Activated CD8-positive, alpha-beta T cell treated with anti-CD3 and anti-CD28 coated beads for 36 hours (primary cell): Measurements from ENCODE around the gene SWSAP1. TPM values are rescaled to one million over a fixed set of nuclear protein-coding genes. Genes with fewer than 3 reads are reported as not detected.
A peak's percentile ranks its signal among the peaks of the same experiment; 100 is the strongest.

Source experiments
- ATAC-seq: fragments of 200-7000 bp; cut with Tn5 transposase; one replicate; pipeline ENCODE4 v1.10.0; 2021; ENCODE audit warnings: mild to moderate bottlenecking, moderate library complexity
- CTCF ChIA-PET: fragments of 350-600 bp; sonication (Branson Sonifier 250); formaldehyde crosslinking; loops from one replicate; lab custom pipeline; 2021; ENCODE audit warnings: antibody characterized with exemption; lab: Charles Lee
- POLR2A ChIA-PET: fragments of 350-600 bp; sonication (Branson Sonifier 250); formaldehyde crosslinking; loops from one replicate; lab custom pipeline; 2021; ENCODE audit warnings: antibody characterized with exemption; lab: Charles Lee
- DNase-seq: peaks from one replicate; pipeline ENCODE4 v3.0.0-alpha.2; 2020
- H3K27ac Mint-ChIP-seq: one replicate; pipeline ENCODE4 v1.8.0; 2021; ENCODE audit warnings: mild to moderate bottlenecking, mixed read lengths
- H3K27me3 Mint-ChIP-seq: one replicate; pipeline ENCODE4 v1.8.0; 2021; ENCODE audit warnings: mixed read lengths
- H3K36me3 Mint-ChIP-seq: one replicate; pipeline ENCODE4 v1.8.0; 2021; ENCODE audit warnings: low read depth, mixed read lengths
- H3K4me1 Mint-ChIP-seq: one replicate; pipeline ENCODE4 v1.8.0; 2021; ENCODE audit warnings: low read depth, mixed read lengths
- H3K4me3 Mint-ChIP-seq: one replicate; pipeline ENCODE4 v1.8.0; 2021; ENCODE audit warnings: mild to moderate bottlenecking, moderate library complexity, mixed read lengths
- H3K9me3 Mint-ChIP-seq: one replicate; pipeline ENCODE4 v1.8.0; 2021; ENCODE audit warnings: mixed read lengths
- CTCF ChIP-seq: fragments of 200-600 bp; IDR thresholded peaks from one replicate; pipeline ENCODE4 v1.8.0; 2022; ENCODE audit warnings: antibody characterized with exemption, mild to moderate bottlenecking
- intact Hi-C: fragments of 100-400 bp; cut with micrococcal nuclease; formaldehyde crosslinking; loops from one replicate; pipeline ENCODE4 v1.10.0; 2022
- total RNA-seq, 2 experiments: library from RNA; stranded (reverse); gene quantifications; one replicate each; pipeline ENCODE4 v1.2.3, GENCODE V29; 2021

Gene SWSAP1
- total RNA-seq, 2 experiments from 2014 or later, result 1.5 to 1.8 TPM

- peak; percentile 90 for TF ChIP-seq CTCF
- Mint-ChIP-seq H3K36me3 (peaks cover 6% of the 10 kb centered on the region), H3K4me1 (peaks cover 23% of the 10 kb centered on the region), H3K4me3 (peak overlapping the region; percentile 73), H3K27ac (peak overlapping the region; percentile 67), H3K9me3 (no peaks in the 10 kb centered on the region), H3K27me3 (peaks cover 13% of the 10 kb centered on the region)
- DNase-seq, result peak; percentile 71
- ATAC-seq, result no peak
- POLR2A ChIA-PET, result interaction anchor here (0.6 to 2.3 kb wide), 6 partner anchors 8 to 637 kb away, joined by 3 to 8 read pairs (median 4); no protein-coding TSS in a partner anchor
- intact Hi-C loops, result no loop called here
- CTCF ChIA-PET, result interaction anchor here (0.7 to 4.4 kb wide), 21 partner anchors 8 to 176 kb away, joined by 3 to 38 read pairs (median 4); partner anchors contain the start of genes ELAVL3, ELOF1, ODAD3 and PRKCSH
These were observed 8.6 kb downstream of the SWSAP1 start for GRCh38 chr19:11382898-11383705.

GRCh38 chr19:11383706-11384048, 9.2 kb downstream of the SWSAP1 start:
- Mint-ChIP-seq H3K36me3 (peaks cover under 1% of the 10 kb centered on the region), H3K27me3 (peaks cover 13% of the 10 kb centered on the region), H3K4me1 (peaks cover 18% of the 10 kb centered on the region), H3K4me3 (peak overlapping the region; percentile 73), H3K27ac (no peak overlapping the region), H3K9me3 (no peaks in the 10 kb centered on the region)
- DNase-seq, result no peak
- no peak for ATAC-seq
- POLR2A ChIA-PET, result interaction anchor here (0.8 to 1.8 kb wide), 3 partner anchors 8 to 225 kb away, joined by 3 to 6 read pairs (median 3); no protein-coding TSS in a partner anchor
- intact Hi-C loops, result no loop called here
- CTCF ChIA-PET, result interaction anchor here (1.0 to 4.4 kb wide), 13 partner anchors 9 to 175 kb away, joined by 3 to 38 read pairs (median 6); partner anchors contain the start of genes ELAVL3, ELOF1, ODAD3 and PRKCSH
- no peak for TF ChIP-seq CTCF

GRCh38 chr19:11384778-11385129, 10.3 kb downstream of the SWSAP1 start:
- ATAC-seq, result no peak
- CTCF ChIA-PET, result interaction anchor here (1.2 to 2.0 kb wide), 2 partner anchors 42 to 97 kb away, joined by 3 to 7 read pairs; no protein-coding TSS in a partner anchor
- intact Hi-C loops, result no loop called here

GRCh38 chr19:11387162-11388034, 12.9 kb downstream of the SWSAP1 start:
- H3K4me3 Mint-ChIP-seq, result no peak overlapping the region
- H3K27me3 Mint-ChIP-seq, result peaks cover 10% of the 10 kb centered on the region
- DNase-seq (no peak), ATAC-seq (no peak)
- TF ChIP-seq CTCF, result no peak
- peaks cover 4% of the 10 kb centered on the region for H3K9me3 Mint-ChIP-seq
- CTCF ChIA-PET, result interaction anchor here (1.0 to 1.6 kb wide), 2 partner anchors 95 to 149 kb away, joined by 3 read pairs; no protein-coding TSS in a partner anchor
- intact Hi-C loops, result no loop called here
- H3K36me3 Mint-ChIP-seq, result no peaks in the 10 kb centered on the region
- H3K4me1 Mint-ChIP-seq, result peaks cover 5% of the 10 kb centered on the region
- POLR2A ChIA-PET, result no interaction called here
- H3K27ac Mint-ChIP-seq, result no peak overlapping the region

More at GRCh38 chr19:11384778-11385129, 10.3 kb downstream of the SWSAP1 start:
- no peak overlapping the region for H3K4me3 Mint-ChIP-seq
- H3K27ac Mint-ChIP-seq, result no peak overlapping the region
- H3K27me3 Mint-ChIP-seq, result peaks cover 13% of the 10 kb centered on the region
- no peaks in the 10 kb centered on the region for H3K9me3 Mint-ChIP-seq
- H3K36me3 Mint-ChIP-seq, result no peaks in the 10 kb centered on the region
- no peak for TF ChIP-seq CTCF
- POLR2A ChIA-PET, result interaction anchor here (1.8 kb wide), 1 partner anchor 9 kb away, joined by 6 read pairs; no protein-coding TSS in a partner anchor
- peaks cover 15% of the 10 kb centered on the region for H3K4me1 Mint-ChIP-seq
- DNase-seq, result no peak
